SU-DHL-6 (cell line): ENCODE results near the gene ICA1.

Source experiments
- H2AFZ ChIP-seq: fragments of 200-600 bp; sonication (generic); 2 replicates; pipeline ENCODE4 v1.6.1; 2014; ENCODE audit warnings: low read depth, mild to moderate bottlenecking, moderate library complexity, mixed read lengths, antibody characterized with exemption, low read length; ENCODE audit not compliant: severe bottlenecking
- H3F3A ChIP-seq: fragments of 200-600 bp; shearing (Covaris generic); 2 replicates; pipeline ENCODE4 v1.6.0; 2016; ENCODE audit warnings: antibody characterized with exemption, mild to moderate bottlenecking; ENCODE audit not compliant: insufficient read depth
- H3K27ac ChIP-seq: fragments of 200-600 bp; sonication (generic); 2 replicates; pipeline ENCODE4 v1.5.1; 2016; ENCODE audit warnings: low read depth, mild to moderate bottlenecking, low read length, moderate library complexity, mixed read lengths
- H3K27me3 ChIP-seq: fragments of 200-600 bp; sonication (generic), shearing (Covaris generic); 2 replicates; pipeline ENCODE4 v1.6.0; 2014; ENCODE audit warnings: mild to moderate bottlenecking, low read length
- H3K36me3 ChIP-seq: fragments of 200-600 bp; sonication (generic); 2 replicates; pipeline ENCODE4 v1.6.1; 2014; ENCODE audit warnings: mild to moderate bottlenecking, low read length, mixed read lengths
- H3K4me2 ChIP-seq: fragments of 300-600, 200-600 bp; shearing (Covaris generic), sonication (generic); 2 replicates; pipeline ENCODE4 v1.6.0; 2014; ENCODE audit warnings: low read length, low read depth, mild to moderate bottlenecking; ENCODE audit not compliant: poor library complexity, severe bottlenecking
- H3K4me3 ChIP-seq: fragments of 200-600 bp; sonication (generic); 2 replicates; pipeline ENCODE4 v1.5.1; 2014; ENCODE audit warnings: antibody characterized with exemption, low read length, mild to moderate bottlenecking, mixed read lengths; ENCODE audit not compliant: insufficient read depth, poor library complexity, severe bottlenecking
- H3K79me2 ChIP-seq: fragments of 200-600 bp; sonication (generic); 2 replicates; pipeline ENCODE4 v1.6.1; 2014; ENCODE audit warnings: mild to moderate bottlenecking, low read length, moderate library complexity; ENCODE audit not compliant: insufficient read depth
- H3K9ac ChIP-seq: fragments of 200-600 bp; sonication (generic); 2 replicates; pipeline ENCODE4 v1.7.0; 2014; ENCODE audit warnings: mild to moderate bottlenecking, low read length
- H3K9me2 ChIP-seq: fragments of 200-600 bp; sonication (generic); replicated peaks from 2 replicates; pipeline ENCODE4 v1.6.1; 2014; ENCODE audit warnings: low read length; ENCODE audit not compliant: insufficient read depth
- H3K9me3 ChIP-seq: fragments of 200-600 bp; sonication (generic); 2 replicates; pipeline ENCODE4 v1.6.1; 2014; ENCODE audit warnings: low read length, mixed read lengths; ENCODE audit not compliant: insufficient read depth
- H4K20me1 ChIP-seq: fragments of 200-600 bp; sonication (generic); 2 replicates; pipeline ENCODE4 v1.6.1; 2014; ENCODE audit warnings: low read depth, mild to moderate bottlenecking, antibody characterized with exemption, low read length, moderate library complexity, mixed read lengths
- EZH2phosphoT487 ChIP-seq: fragments of 200-600 bp; sonication (generic), shearing (Covaris generic); conservative IDR thresholded peaks from 2 replicates; pipeline ENCODE4 v1.6.1; 2018; ENCODE audit warnings: mild to moderate bottlenecking, antibody characterized with exemption, low read length, moderate library complexity, mixed read lengths
- TF ChIP-seq, protein P1 (sequence below): fragments of 200-600 bp; sonication (generic); IDR thresholded peaks from one replicate; pipeline ENCODE4 v1.5.1; 2017; ENCODE audit warnings: antibody characterized with exemption, mild to moderate bottlenecking, low read length, moderate library complexity; ENCODE audit not compliant: insufficient read depth, poor library complexity, severe bottlenecking

The ICA1 gene

DNA sequence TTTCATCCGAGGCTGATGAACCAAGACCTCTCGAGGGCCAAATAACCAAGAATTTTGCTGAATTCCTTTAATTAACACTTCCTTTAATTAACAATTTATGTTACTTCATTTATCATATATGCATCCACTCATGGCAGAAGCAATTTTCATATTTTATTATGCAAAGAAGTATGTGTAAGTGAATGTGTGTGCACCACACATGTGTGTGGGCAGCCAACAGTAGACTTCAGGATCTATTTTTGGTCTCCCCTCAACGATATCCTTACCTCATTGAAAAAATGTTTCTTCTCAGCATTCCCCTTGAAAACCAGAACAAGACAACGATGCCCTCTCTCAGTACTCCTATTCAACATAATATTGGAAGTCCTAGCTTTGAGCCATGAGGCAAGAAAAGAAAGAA lies 96.8 kb downstream of the ICA1 start:
- no peaks in the 10 kb centered on the region for H3K9me2 ChIP-seq
- H2AFZ ChIP-seq, result no peak overlapping the region
- no peak overlapping the region for H3K4me2 ChIP-seq
- no peaks in the 10 kb centered on the region for H3K9me3 ChIP-seq
- H3K27ac ChIP-seq, result no peak overlapping the region
- no peaks in the 10 kb centered on the region for H3K79me2 ChIP-seq
- H4K20me1 ChIP-seq, result no peaks in the 10 kb centered on the region
- H3K36me3 ChIP-seq, result no peaks in the 10 kb centered on the region
- no peak overlapping the region for H3K9ac ChIP-seq
- H3F3A ChIP-seq, result no peaks in the 10 kb centered on the region
- no peak overlapping the region for H3K4me3 ChIP-seq
- TF ChIP-seq EZH2phosphoT487, result no peak
- TF ChIP-seq, protein P1, sequence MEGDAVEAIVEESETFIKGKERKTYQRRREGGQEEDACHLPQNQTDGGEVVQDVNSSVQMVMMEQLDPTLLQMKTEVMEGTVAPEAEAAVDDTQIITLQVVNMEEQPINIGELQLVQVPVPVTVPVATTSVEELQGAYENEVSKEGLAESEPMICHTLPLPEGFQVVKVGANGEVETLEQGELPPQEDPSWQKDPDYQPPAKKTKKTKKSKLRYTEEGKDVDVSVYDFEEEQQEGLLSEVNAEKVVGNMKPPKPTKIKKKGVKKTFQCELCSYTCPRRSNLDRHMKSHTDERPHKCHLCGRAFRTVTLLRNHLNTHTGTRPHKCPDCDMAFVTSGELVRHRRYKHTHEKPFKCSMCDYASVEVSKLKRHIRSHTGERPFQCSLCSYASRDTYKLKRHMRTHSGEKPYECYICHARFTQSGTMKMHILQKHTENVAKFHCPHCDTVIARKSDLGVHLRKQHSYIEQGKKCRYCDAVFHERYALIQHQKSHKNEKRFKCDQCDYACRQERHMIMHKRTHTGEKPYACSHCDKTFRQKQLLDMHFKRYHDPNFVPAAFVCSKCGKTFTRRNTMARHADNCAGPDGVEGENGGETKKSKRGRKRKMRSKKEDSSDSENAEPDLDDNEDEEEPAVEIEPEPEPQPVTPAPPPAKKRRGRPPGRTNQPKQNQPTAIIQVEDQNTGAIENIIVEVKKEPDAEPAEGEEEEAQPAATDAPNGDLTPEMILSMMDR, result no peak
- H3K27me3 ChIP-seq, result no peaks in the 10 kb centered on the region

- H3K9me2 ChIP-seq, result no peaks in the 10 kb centered on the region
- no peaks in the 10 kb centered on the region for H3K27me3 ChIP-seq
- TF ChIP-seq, protein P1, result no peak
- TF ChIP-seq EZH2phosphoT487, result no peak
- no peak overlapping the region for H3K9ac ChIP-seq
- no peak overlapping the region for H2AFZ ChIP-seq
- H3K9me3 ChIP-seq, result no peaks in the 10 kb centered on the region
- no peak overlapping the region for H3K27ac ChIP-seq
- no peak overlapping the region for H3K4me2 ChIP-seq
- H3K79me2 ChIP-seq, result no peaks in the 10 kb centered on the region
- H4K20me1 ChIP-seq, result no peaks in the 10 kb centered on the region
- no peaks in the 10 kb centered on the region for H3K36me3 ChIP-seq
- H3F3A ChIP-seq, result no peaks in the 10 kb centered on the region
- H3K4me3 ChIP-seq, result no peak overlapping the region
Observed at GRCh38 chr7:8162181-8162580, 99.8 kb downstream of the ICA1 start.

DNA sequence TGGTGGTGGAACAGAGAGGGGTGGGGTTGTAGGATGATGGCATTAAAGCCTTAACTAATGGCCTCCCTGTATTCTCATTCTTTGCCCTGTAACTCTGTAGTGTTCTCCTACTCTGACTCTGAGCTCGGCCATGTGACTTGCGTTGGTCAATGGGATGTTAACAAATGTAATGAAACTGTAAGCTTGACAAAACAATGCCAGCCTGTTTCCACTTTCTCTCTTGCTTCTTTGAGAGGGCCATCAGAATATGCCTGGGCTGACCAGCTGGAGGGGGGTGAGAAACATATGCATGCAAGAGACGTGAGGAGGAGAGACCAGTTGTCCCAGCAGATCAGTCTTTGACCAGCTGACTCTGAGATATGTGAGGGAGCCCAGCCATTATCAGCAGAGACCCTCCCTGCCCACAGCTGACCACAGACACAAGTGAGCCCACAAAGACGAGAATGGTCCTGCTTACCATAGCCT lies 100.6 kb downstream of the ICA1 start:
- Histone ChIP-seq H4K20me1 (no peaks in the 10 kb centered on the region), H3K4me3 (no peak overlapping the region), H3K27ac (no peak overlapping the region), H3K79me2 (no peaks in the 10 kb centered on the region), H3K9me3 (no peaks in the 10 kb centered on the region), H3F3A (no peaks in the 10 kb centered on the region), H3K36me3 (no peaks in the 10 kb centered on the region), H3K4me2 (no peak overlapping the region), H3K9ac (no peak overlapping the region), H3K27me3 (no peaks in the 10 kb centered on the region), H3K9me2 (no peaks in the 10 kb centered on the region), H2AFZ (no peak overlapping the region)
- TF ChIP-seq, protein P1, result no peak
- TF ChIP-seq EZH2phosphoT487, result no peak
